NCI-H1930 (cell line): Measurements from ENCODE around the gene GRM7.

Experiments used
- DNase-seq, 2 experiments: peaks; one replicate each; lab custom pipeline; 2025; lab: John Stamatoyannopoulos, UW

Gene GRM7

DNA sequence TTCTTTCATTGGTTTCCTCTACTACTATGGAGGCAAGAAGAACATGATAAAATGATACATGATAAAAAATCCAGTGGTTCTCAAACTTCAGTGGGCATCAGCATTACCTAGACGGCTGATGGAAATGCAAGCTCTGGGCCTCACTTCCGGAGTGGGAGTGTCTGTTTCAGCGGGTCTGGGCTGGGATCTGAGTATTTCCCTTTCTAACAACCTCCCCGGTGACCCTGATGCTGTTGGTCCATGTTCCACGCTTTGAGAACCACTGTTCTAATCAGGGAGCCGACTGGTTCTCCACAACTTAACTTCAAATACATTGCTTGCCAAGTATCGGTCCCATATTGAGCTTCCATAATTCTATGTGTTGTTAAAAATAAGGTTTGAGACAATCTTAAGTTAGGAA lies 928.4 kb downstream of the GRM7 start:
- no peak for DNase-seq

- DNase-seq, result no peak
Measured at GRCh38 chr3:7790141-7790540, 929.2 kb downstream of the GRM7 start.
